Gastroesophageal sphincter (tissue), 4 donors: ENCODE results near the gene GPR12. TPM values are rescaled to one million over a fixed set of nuclear protein-coding genes. Genes with fewer than 3 reads are reported as not detected.

ENCODE experiments used
- ATAC-seq: fragments of 150-250 bp; one replicate; pipeline ENCODE4 v1.9.1; 2016; ENCODE audit warnings: mild to moderate bottlenecking, moderate library complexity
- H3K27ac ChIP-seq, 4 donors: fragments of 200-600 bp; sonication (generic) in 3 of 4; 1 replicate in 3 of 4; 2 replicates in 1 of 4; pipeline ENCODE4 v1.5.1; 2016 to 2019
- H3K27me3 ChIP-seq: fragments of 200-600 bp; sonication (generic); one replicate; pipeline ENCODE4 v1.5.1; 2019
- H3K36me3 ChIP-seq, 2 donors: fragments of 200-600 bp; sonication (generic); one replicate each; pipeline ENCODE4 v1.5.1; 2019; ENCODE audit warnings: control low read depth in 1 of 2
- H3K4me1 ChIP-seq, 3 donors: fragments of 200-600 bp; sonication (generic); 1 replicate in 2 of 3; 2 replicates in 1 of 3; pipeline ENCODE4 v1.5.1; 2016 to 2019; ENCODE audit warnings: control low read depth in 2 of 3
- H3K4me3 ChIP-seq, 2 donors: fragments of 200-600 bp; sonication (generic); one replicate each; pipeline ENCODE4 v1.5.1; 2019; ENCODE audit warnings: mild to moderate bottlenecking in 1 of 2, moderate library complexity in 1 of 2
- H3K9me3 ChIP-seq, 3 donors: fragments of 200-600 bp; sonication (generic); one replicate each; pipeline ENCODE4 v1.5.1; 2017 to 2019; ENCODE audit warnings: control low read depth in 2 of 3
- EP300 ChIP-seq: sonication (generic); formaldehyde crosslinking; IDR thresholded peaks from one replicate; pipeline ENCODE4 v1.6.1; 2017; ENCODE audit warnings: antibody characterized with exemption, mild to moderate bottlenecking
- POLR2A ChIP-seq, 2 donors: fragments of 450-650 bp; IDR thresholded peaks; one replicate each; pipeline ENCODE4 v1.6.1; 2017; ENCODE audit warnings: antibody characterized with exemption in 2 of 2, mild to moderate bottlenecking in 2 of 2, moderate library complexity in 1 of 2
- POLR2AphosphoS5 ChIP-seq: sonication (generic); formaldehyde crosslinking; IDR thresholded peaks from one replicate; pipeline ENCODE4 v1.6.1; 2017; ENCODE audit warnings: antibody characterized with exemption
- WGBS, 2 donors: methylation state at CpG; one replicate each; pipeline ENCODE4 v1.1.5; 2018; ENCODE audit warnings: low coverage in 1 of 2; 5-methylcytosine and 5-hydroxymethylcytosine counted together
- total RNA-seq, 4 donors: library from RNA; depleted of rRNA; stranded (reverse); fragments of >200 nt; gene quantifications; one replicate each; pipeline ENCODE4 v1.1.0, GENCODE V29; 2016
- TF ChIP-seq, protein P1 (sequence below), 4 experiments: fragments of 200-600 bp in 2 of 4; fragments of 450-650 bp in 2 of 4; sonication (generic) in 1 of 4; IDR thresholded peaks; one replicate each; pipeline ENCODE4 v1.5.1; 2017 to 2019; ENCODE audit warnings: antibody characterized with exemption in 4 of 4, mild to moderate bottlenecking in 2 of 4, moderate library complexity in 2 of 4

GPR12 gene
- total RNA-seq, 4 donors from 2014 or later, result 0.50 TPM; not detected in 3

DNA sequence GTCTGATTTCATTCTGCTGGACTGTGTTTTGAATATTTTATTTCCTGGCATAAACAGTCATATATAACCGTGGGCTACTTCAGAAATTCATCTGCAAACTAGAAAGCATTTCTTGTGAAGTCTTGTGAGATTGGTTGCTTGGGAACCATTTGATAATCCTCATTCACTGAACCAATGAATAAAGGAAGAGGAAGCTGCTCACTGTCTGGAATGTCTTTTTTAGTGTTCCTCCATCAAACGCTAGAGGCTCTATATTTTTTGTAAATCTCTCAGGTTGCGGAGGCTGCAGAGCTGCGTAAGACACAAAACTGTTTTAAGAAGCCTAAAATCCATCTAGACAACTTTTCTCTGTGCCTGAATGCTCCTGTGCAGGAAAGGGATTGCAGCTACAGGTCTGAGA, 18.7 kb upstream of the GPR12 start:
- Histone ChIP-seq H3K4me1 (no peaks in the 10 kb centered on the region), H3K4me3 (no peak overlapping the region), H3K27ac (no peak overlapping the region), H3K9me3 (peaks cover 0 to 10% (median 0%) of the 10 kb centered on the region in 3 donors), H3K36me3 (no peaks in the 10 kb centered on the region), H3K27me3 (peaks cover 18% of the 10 kb centered on the region)
- no peak for ATAC-seq
- 57 to 67% methylated on average over 1 to 4 of the region's 4 CpGs for WGBS, 2 donors
- TF ChIP-seq, protein P1, sequence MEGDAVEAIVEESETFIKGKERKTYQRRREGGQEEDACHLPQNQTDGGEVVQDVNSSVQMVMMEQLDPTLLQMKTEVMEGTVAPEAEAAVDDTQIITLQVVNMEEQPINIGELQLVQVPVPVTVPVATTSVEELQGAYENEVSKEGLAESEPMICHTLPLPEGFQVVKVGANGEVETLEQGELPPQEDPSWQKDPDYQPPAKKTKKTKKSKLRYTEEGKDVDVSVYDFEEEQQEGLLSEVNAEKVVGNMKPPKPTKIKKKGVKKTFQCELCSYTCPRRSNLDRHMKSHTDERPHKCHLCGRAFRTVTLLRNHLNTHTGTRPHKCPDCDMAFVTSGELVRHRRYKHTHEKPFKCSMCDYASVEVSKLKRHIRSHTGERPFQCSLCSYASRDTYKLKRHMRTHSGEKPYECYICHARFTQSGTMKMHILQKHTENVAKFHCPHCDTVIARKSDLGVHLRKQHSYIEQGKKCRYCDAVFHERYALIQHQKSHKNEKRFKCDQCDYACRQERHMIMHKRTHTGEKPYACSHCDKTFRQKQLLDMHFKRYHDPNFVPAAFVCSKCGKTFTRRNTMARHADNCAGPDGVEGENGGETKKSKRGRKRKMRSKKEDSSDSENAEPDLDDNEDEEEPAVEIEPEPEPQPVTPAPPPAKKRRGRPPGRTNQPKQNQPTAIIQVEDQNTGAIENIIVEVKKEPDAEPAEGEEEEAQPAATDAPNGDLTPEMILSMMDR (IDR thresholded peaks at IDR 0.05), result no peak
- no peak for TF ChIP-seq EP300
- no peak for TF ChIP-seq POLR2AphosphoS5
- TF ChIP-seq POLR2A (IDR thresholded peaks at IDR 0.05), result no peak

DNA sequence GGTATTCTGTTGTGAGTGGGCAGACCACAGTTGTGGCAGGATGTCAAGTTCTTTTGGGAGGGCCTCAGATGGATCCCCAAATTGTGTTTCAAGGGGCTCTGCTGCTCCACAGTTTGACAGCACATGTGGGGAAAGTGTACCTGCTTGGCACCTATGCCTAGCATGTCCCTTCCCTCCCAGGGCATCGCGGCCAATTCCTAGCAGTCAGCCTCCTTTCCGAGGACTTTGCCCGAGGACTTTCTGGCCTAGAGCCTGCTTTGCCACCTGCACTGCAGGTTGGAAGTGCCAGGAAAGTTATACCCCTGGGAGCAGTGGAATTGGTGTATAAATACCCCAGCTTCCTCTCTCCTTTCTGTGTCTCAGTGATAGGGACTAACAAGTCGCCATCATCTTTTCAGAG, 11.9 kb upstream of the GPR12 start:
- Histone ChIP-seq H3K9me3 (no peaks in the 10 kb centered on the region), H3K27me3 (peaks cover 9% of the 10 kb centered on the region), H3K36me3 (no peaks in the 10 kb centered on the region), H3K4me3 (no peak overlapping the region), H3K4me1 (no peaks in the 10 kb centered on the region), H3K27ac (no peak overlapping the region)
- no peak for ATAC-seq
- TF ChIP-seq EP300, result no peak
- TF ChIP-seq, protein P1 (IDR thresholded peaks at IDR 0.05), result no peak
- no peak for TF ChIP-seq POLR2AphosphoS5
- no peak for TF ChIP-seq POLR2A (IDR thresholded peaks at IDR 0.05)
- 72 to 93% methylated on average over 5 of the region's 5 CpGs for WGBS, 2 donors

DNA sequence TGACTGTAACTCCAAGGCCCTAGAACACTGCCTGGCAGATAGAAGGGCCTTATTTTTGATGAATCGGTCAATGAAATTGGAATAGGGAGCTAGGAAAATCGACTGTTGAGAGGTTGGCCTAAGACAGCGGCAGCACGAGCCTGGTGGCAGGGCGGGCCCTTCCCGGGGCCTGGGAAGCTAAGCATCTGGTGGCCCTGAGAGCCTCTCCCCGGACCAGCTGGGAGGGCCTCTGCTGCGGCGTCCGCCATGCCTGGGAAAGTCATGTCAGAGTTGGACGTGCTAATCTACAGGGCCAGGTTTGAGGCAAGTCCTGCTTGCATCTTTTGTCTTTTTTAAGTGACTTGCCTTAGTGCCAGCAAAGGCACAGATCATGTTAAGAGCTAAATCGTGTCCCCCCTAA, 11.2 kb upstream of the GPR12 start:
- Histone ChIP-seq H3K36me3 (no peaks in the 10 kb centered on the region), H3K9me3 (no peaks in the 10 kb centered on the region), H3K4me1 (no peaks in the 10 kb centered on the region), H3K27me3 (peaks cover 17% of the 10 kb centered on the region), H3K27ac (no peak overlapping the region), H3K4me3 (no peak overlapping the region)
- TF ChIP-seq POLR2AphosphoS5, result no peak
- no peak for TF ChIP-seq EP300
- TF ChIP-seq POLR2A (IDR thresholded peaks at IDR 0.05), result no peak
- TF ChIP-seq, protein P1 (IDR thresholded peaks at IDR 0.05), result no peak
- WGBS, 2 donors, result 75 to 86% methylated on average over 4 to 6 of the region's 12 CpGs
- ATAC-seq, result no peak

DNA sequence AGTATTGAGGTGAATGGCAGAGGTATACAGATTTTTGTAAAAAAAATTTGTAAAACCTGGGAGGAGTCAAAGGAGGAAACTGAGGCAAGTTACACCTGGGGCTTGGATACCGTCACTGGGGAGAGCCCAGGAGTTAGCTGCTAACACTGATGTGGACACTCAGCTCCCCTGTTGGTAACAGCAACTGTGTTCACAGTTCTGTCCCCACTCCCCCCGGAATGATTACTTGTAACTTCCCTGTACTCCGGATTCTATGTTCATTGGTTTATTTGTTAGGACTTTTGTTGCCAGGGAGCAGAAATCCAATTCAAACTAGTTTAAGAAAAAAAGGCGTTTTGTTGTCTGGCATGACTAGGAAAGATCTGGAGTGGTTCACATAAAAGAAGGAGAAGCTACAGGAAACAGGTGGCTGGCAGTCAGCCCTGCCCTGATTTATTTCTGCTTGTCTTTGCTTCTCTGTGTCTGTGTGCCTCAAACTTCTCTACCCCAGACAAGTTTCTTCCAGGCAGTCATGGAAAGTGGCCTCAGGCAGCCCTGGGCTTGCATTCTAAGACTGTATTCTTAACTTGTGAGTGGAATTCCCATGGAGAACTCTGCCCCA, 2.3 kb upstream of the GPR12 start:
- peak; percentile 44 for ATAC-seq

DNA sequence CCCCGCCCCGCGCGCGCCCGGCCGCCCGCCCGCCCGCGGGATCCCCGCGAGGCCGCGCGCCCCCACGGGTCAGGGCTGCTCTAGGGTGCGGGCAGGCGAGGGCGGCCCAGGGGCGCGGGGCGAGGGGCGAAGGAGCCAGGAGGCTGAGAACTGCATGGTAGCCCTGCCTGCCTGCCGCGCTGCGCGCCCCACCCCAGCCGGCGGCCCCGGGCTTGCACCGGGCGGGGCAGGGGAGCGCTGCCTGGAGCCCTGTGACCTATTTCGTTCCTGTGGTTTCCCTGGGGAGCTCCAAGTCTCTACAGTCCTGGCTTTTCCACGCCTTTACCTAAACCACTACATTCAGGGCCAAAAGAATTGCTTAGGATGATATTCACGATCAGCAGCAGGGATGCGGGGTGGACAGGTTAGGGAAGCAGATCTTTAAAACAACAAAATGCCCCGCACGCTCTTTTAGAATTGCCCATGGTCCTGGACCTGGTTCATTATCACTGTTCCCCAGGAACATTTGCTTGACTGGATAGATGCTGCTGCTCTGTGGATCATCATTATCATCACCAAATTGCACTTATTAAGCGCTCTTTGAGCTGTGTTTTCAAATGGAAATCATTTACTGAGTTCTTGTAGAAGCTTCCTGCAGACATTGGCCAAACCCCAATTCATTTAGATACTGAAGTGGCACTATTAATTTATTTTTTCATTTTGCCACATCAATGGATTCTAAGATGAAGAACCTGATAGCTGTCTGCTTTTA, 421 bp upstream of the GPR12 start:
- H3K4me1 ChIP-seq, result peaks cover 0 to 18% (median 10%) of the 10 kb centered on the region in 3 donors
- peak; percentile 28 for ATAC-seq
- TF ChIP-seq POLR2A (IDR thresholded peaks at IDR 0.05) (no peak), EP300 (no peak), POLR2AphosphoS5 (no peak)
- TF ChIP-seq, protein P1 (IDR thresholded peaks at IDR 0.05), result no peak
- H3K27ac ChIP-seq, result no peak overlapping the region
- H3K4me3 ChIP-seq, result peak overlapping the region in 1 of 2 donors; percentile 46
- H3K36me3 ChIP-seq, result no peaks in the 10 kb centered on the region
- peaks cover 94% of the 10 kb centered on the region for H3K27me3 ChIP-seq
- WGBS, 2 donors, result 33 to 57% methylated on average over 4 to 5 of the region's 41 CpGs
- H3K9me3 ChIP-seq, result no peaks in the 10 kb centered on the region

More for the DNA sequence above, 2.3 kb upstream of the GPR12 start:
- peaks cover 0 to 18% (median 10%) of the 10 kb centered on the region in 3 donors for H3K4me1 ChIP-seq
- TF ChIP-seq POLR2AphosphoS5, result no peak
- H3K36me3 ChIP-seq, result no peaks in the 10 kb centered on the region
- no peaks in the 10 kb centered on the region for H3K9me3 ChIP-seq
- H3K4me3 ChIP-seq, result no peak overlapping the region
- WGBS, 2 donors, result 26 to 39% methylated on average over 3 to 4 of the region's 4 CpGs
- peaks cover 94% of the 10 kb centered on the region for H3K27me3 ChIP-seq
- no peak overlapping the region for H3K27ac ChIP-seq
